Measurements from ENCODE around the gene AHI1. TPM values are rescaled to one million over a fixed set of nuclear protein-coding genes. Genes with fewer than 3 reads are reported as not detected.
A peak's percentile ranks its signal among the peaks of the same experiment; 100 is the strongest.

Gene AHI1
- polyA plus RNA-seq (ENCODE audit: insufficient read depth in 1 of 5, insufficient read length in 5 of 5, low replicate concordance in 1 of 5) = 10 to 100 TPM; 32.4 to 63.9 (median 55.2) TPM
- long read RNA-seq, donor 1, partial matches to known transcripts = 0 of 2 reads
- long read RNA-seq, donor 1, other reads (novel, unspliced or antisense) = 0 of 2 reads
- long read RNA-seq, donor 2, partial matches to known transcripts = 0 of 2 reads
- long read RNA-seq, donor 2, other reads (novel, unspliced or antisense) = 0 of 2 reads
- long read RNA-seq, donor 3, partial matches to known transcripts = 5 of 10 reads
- long read RNA-seq, donor 3, other reads (novel, unspliced or antisense) = 0 of 10 reads
- long read RNA-seq, donor 4, partial matches to known transcripts = 0 of 4 reads
- long read RNA-seq, donor 4, other reads (novel, unspliced or antisense) = 0 of 4 reads
- long read RNA-seq, donor 5, partial matches to known transcripts = 5 of 10 reads
- long read RNA-seq, donor 5, other reads (novel, unspliced or antisense) = 0 of 10 reads
- long read RNA-seq, donor 6, partial matches to known transcripts = 0 of 4 reads
- long read RNA-seq, donor 6, other reads (novel, unspliced or antisense) = 0 of 4 reads
- long read RNA-seq, donor 7, transcript AHI1-209 (3 exons, 900 nt) = major isoform, 9 of 11 reads
- long read RNA-seq, donor 7, partial matches to known transcripts = 0 of 11 reads
- long read RNA-seq, donor 7, other reads (novel, unspliced or antisense) = 0 of 11 reads
- long read RNA-seq, donor 8, partial matches to known transcripts = 0 of 1 reads
- long read RNA-seq, donor 8, other reads (novel, unspliced or antisense) = 0 of 1 reads

DNA sequence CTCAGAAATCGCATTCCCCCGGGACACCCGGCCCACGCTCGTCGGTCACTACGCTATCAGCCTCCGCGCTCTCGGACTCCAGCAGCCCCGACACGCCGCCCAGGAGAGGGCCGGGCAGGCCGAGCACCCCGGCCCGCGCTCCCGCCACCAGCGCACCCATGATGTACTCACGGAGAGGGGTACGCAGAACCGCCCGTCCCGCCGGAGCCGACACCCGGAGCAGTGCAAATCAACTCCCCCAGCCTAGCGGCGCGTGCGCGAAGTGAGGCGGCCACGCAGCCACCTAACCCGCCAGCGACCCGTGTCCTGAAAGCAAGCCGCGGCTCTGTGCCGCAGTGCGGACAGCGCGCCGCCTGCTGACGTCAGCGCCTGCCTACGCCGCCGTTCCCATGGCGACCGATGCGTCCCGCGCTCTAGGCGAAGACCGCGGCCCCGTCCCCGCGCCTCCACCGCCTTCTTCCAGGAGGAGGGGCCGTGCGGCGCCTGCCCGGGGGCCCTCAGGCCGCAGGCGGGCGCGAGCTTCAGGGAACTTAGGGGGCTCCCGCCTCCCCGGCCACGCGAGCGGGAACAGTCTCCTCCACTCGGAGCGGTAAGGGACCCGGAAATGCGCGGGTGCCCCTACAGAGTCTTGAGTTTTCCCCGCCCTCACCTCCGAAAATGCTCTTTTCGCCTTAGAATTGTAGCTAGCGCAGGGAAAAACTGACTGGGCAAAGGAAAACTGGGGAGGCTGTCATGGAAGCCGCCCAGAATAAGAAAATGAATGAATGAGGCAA is at the start of gene AHI1:
Gene AHI1 (minus strand): TSS at position 329 of the 773 bp plus-strand sequence. CDS start 5,503 bp downstream, outside the sequence.
- peak; percentile 97 for DNase-seq

DNA sequence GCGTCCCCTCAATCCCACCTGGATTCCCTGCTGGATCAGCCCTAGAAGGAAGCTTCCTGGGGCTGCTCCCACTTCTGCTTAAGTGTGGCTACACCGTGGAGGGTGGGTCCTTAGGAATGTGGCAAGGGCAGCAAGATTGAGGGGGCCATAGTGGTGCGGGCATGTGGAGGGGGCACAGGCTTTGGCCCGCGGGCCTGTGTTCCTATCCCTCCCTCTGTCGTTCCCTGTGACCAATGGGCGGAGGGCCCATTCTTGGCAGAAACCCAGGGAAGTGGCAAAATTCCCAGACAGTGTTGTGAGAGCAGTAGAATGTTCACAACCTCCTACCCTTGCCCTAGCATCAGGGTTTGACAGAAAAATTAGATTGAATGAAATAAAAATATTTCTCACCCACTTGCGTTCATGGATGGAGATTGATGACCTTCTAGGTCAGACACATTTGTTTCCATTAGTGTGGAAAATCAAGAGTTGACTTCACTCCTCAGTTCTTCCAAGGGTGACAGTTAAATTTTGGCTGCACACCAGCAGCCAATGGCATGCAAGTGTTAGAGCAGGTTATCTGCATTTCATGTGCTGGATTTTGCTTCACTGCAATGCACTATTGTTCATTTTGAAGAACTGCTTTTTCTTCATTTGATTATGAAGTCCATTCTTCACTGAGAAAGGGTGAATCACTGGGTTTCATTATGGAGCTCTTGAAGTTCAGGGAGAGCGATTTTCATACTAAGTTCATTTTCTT is 49.3 kb upstream of the AHI1 start:
- DNase-seq = no peak

DNA sequence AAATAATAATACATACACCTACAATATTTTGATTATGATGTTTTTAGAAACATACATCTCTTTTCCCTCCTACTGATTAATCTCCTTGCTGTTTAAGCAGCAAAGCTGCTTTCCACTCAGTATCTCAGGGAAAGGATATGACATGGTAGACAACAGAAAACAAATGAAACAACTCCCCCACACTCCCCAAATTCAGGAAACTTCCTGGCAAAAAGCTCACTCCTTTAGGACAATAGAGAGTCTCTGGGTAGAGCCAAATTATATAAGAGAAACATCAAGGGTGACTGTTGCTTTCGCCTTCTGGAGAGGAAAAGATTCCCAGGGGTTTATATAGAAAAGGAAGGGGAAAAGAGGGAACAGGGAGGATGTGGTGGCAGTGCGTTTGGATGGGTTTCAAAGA is 48.7 kb upstream of the AHI1 start:
- no peak for DNase-seq

DNA sequence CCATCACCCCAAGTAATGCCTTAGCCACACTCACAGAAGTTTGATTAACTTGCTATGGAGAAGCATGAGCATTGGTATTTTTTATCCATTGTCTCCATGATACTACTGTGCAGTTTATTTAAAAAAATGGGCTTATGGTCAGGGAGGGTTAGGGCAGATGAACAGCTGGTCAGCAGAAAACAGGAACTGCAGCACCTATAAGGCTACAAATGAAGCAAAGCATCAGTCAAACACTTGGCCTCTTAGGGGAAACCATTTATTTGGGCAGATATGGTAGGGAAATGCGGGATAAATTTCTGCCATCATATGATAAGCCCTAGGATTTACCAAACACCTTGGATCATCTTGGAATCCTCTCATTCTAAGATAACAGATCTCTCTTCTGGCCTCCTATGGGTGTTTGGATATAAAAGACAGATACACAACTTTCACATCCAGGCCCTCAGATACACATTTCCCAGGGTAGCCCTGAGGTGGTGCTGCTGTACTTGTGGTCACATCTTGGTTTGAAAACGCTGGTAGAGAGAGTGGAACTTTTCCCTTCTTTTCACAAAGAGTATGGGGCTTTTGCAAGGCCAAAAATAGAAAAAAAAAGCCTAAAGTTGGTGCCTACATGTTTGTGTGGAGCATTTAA is 42.8 kb upstream of the AHI1 start:
- no peak for DNase-seq

DNA sequence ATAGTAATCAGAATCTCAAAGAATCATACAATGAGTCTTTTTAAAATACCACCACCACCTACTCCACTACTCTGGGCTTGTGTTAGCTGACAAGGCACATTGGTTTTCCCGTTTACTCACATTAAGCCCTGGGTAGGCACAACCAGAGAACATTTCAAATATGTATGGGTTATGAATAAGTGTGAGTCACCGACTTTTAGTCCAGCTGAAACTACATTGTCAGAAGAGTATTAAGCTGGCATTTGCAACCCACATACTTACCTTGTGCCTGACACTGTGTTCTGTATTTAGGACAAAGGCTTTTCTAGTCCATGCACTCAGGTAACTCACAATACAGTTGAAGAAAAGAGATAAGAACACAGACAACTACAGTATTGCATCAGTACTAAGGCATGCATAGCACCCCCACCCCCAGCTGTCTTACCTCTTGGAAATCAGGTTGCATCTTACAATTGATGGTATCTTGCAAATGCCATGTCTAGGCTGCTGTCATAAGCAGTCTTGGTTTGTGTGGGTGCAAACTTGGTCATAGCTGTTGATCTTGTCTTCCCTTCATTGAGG is 40.3 kb upstream of the AHI1 start:
- DNase-seq = no peak

DNA sequence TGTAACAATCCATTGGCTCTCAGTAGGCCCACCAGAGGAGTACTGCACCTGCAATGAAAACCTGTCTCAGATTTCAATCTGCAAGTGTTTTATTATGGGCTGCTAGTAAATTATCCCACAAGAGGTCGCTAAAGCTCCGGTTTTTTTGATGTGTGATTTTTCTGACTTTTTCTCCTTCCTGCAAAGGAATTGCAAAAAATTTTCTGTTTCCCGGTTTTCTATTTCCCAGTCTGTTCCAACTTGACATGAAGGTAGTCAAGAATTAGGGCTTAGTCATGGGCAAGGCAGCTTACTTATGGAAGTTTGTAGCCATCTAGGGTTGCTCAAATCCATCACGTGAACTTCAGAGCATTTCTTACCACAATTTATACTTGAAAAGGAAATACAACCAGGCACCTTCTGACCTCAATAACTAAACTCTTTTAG is 38.5 kb upstream of the AHI1 start:
- peak; percentile 19 to 51 for DNase-seq

DNA sequence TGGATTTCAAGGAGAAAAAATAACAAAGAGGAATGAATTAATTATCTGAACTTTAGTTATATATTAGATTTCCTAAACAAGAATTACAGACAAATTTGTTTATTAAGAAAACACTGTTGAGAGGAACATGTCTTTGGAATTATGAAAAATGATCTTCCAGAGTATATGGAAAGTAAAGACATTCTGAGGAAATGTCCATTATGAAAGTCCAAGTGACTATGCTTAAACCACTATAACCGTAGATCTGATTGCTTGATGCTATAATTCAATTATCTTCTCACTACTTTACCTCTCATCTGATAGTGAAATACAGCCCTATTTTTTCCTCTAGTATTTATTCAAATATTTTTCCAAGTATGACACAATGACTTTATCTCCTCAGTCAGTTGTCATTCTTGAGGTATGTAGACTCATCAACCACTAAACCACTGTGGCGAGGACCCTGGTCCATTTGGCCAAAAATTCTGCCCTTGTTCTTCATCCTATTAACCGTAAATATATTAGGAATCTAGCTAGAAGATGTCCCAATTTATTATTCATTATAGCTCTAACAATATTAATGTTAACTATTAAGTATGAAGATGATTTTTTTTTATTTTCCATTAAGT is 37.3 kb upstream of the AHI1 start:
- no peak for DNase-seq

DNA sequence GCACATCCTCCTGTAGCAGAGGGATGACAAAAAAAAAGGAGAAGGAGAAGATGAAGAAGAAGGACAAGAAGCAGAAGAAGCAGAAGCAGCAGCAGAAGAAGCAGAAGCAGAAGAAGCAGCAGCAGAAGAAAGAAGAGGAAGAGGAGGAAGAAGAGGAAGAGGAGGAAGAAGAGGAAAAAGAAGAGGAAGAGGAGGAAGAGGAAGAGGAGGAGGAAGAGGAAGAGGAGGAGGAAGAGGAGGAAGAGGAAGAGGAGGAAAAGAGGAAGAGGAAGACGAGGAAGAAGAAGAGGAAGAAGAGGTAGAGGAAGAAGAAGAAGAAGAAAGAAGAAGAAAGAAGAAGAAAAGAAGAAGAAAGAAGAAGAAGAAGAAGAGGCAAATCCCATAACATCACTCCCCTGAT is 35.0 kb upstream of the AHI1 start:
- DNase-seq = no peak

DNA sequence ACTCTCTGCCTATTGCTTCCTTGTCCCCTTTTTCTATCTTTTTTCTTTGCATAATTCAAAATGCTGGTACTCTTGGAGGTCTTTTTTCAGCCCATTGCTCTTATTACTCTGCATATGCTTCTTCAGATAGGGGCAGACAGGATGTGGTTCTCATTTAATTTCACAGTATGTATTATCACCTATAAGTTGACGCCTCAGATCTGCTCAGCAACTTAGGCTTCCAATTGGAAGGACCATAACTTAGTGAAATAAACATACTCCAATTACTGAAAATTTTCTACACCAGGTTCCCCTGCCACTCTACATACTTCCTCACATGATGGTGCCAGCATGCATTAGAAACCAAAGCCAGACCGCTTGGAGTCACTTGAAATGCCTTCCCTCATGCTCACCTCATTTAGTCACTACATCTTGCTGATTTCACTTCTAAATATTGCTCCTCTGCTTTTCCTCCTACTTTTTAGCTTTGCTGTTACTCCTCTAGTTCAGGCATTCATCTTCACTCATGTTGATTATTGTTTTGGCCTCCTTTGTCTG is 34.5 kb upstream of the AHI1 start:
- no peak for DNase-seq

DNA sequence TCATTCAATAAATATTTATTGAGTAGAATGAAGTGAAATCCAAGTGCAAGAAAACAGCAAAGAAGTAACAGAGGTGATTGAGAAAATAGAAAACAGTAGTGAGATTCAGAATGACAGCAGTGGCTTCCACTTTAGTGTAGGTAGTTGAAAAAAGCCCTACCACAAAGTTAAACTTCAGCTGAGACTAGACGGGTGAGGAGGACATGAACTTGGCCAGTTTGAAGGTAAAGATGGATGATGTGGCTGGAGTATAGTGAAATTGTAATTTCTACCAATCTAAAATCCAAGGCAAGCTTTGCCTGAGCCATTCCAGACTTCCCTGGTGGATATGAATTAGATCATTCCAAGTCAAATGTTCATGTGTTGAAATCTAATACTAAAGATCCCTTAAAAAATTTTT is 32.6 kb upstream of the AHI1 start:
- DNase-seq = no peak

DNA sequence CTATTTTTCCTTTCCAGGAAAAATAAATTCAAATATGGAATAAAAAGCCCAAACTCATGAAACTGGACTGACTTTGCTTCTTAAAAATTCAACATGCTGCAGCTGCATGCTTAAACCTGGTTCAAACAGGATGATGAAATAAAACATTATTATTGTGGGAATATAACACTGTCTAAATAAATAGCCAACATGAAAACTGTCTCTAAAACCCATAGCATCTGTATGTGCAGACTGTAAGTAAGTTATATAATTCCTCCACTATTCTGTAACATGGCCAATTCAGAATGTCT is 30.4 kb upstream of the AHI1 start:
- no peak for DNase-seq

DNA sequence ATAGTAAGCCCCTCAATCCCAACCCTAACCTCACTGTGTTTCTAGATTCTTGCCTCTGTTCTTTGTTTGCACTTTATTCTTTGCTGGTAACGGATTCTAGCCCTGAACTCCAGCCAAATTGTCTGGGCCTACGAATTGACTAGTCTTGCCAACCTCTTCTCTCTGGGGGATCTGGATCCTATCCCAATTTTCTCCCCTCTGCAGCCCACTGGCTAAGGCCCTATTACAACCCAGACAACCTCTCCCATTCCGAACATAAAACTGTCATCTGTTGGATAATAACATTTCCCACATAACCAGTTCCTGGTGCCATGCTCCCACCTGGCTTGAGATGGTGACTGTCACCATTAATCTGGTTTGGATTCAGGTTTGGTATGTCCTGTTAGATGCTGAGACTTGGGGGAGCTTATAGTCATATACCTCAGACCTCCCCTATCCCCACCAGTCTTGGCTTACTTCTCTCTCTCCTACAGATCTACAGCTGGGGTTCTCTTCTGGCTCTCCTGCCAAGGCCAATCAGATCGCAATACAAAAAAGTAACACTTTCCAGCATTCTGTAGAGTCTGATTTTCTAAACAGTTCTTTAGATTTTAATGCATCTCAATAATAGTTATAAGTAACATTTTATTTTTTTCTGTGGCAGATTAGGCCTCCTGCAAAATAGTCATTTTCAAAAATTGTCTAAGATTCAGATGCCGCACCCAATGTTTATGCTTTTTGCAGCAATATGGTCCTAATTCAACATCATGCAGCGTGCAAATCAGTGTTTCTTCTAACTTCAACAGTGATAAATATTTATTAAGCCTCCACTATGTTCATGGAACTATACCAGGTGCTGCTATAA is 29.8 kb upstream of the AHI1 start:
- DNase-seq = peak; percentile 20 to 29

DNA sequence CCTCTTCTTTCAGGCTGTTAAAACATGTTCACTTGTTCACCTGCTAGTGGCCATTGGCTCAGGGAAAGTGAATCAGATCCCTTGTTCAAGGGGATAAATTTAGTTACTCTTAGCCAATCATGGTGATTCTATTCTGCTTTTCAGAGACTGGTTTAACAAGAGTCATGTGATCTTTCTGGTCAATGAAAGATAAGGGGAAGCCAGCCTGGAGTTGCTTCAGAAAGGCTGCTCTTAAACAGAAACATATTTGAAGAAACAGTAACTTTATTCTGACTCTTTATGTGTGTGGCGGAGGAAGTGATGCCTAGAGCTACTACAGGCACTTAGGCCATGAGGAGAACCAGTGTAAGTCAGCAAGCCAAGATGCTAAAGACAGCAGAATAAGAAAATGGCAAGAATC is 28.1 kb upstream of the AHI1 start:
- DNase-seq = no peak

DNA sequence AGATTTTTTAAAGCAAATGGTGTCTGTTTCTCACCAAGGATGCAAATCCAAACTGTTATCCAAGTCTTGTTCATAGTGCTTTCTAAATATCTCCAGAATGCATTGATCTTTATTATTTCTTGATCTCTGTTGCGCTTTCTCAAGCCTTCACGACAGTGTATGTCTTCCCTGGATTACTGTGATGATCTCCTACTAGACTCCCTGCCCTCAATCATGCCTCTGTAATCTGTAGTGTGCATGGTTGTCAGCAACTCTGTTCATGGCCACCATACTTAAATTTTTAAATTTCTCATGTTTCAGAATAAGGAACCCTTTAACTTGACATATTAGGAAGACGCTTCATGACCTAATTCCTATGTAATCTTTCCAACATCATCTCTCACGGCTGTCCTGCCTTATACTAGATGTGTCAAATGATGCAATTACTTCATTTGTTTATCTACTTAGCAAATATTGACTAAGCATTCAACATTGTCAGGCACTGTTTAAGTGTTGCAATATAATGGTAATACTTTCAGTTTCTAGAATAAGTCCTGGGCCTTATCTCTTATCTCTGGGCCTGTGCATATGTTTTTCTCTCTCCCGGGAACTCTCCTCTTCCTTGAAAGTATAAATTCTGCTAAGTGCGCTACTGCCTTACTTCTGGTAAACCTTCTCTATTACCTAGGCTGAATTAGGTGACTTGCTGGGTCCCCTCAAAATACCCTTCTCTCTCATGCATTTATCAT is 25.6 kb upstream of the AHI1 start:
- DNase-seq = no peak

DNA sequence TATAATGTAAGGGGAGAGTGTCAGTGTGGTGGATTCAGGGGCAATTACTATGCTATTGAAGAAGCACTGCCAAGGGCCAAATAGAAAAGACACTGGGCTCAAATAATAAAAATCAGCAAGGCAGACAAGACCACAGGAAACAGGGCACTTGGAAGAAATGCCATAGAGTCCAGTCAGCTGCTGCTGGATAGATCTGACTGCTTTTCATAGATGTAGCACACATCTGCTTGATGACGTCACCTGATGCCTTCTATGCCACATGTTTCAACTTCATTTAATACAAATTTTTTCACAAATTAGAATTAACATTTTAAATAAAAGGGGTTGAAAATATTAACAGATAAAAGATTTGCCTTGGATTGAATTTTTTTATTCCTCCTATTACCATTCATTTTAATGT is 23.9 kb upstream of the AHI1 start:
- no peak for DNase-seq

DNA sequence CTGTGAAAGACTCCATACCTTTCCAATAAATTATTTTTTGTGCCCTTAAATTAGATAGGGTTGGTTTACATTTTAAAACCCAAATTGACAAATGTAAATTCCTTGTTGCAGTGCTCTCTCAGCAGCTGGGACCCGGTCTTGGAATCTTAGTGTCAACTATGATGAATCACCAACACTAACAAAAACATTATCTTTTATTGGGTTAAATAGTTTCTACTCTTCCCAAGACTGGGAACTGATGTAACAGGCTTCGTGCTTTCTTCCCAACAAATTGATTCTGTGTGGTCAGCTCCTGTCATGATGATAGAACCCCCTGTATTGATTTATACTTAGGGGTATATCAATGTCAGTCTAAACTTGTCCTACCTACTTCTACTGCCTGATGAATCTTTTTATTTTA is 23.2 kb upstream of the AHI1 start:
- no peak for DNase-seq

DNA sequence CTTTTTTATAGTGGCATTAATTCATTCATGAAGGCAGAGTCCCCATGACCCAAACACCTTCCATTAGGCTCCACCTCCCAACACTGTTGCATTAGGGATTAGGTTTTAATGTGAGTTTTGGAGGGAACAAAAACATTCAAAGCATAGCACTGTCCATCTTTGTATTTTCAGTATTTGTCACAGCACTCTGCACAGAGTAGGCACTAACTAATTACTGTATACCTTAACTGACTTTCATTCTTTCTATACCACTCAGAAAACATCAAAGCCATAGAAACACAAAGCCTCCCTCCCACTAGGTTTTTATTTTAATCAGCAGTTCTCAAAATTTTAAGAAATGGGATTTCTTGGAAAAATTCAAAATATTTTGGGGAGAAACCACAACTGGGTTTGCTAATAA is 21.8 kb upstream of the AHI1 start:
- DNase-seq = no peak

DNA sequence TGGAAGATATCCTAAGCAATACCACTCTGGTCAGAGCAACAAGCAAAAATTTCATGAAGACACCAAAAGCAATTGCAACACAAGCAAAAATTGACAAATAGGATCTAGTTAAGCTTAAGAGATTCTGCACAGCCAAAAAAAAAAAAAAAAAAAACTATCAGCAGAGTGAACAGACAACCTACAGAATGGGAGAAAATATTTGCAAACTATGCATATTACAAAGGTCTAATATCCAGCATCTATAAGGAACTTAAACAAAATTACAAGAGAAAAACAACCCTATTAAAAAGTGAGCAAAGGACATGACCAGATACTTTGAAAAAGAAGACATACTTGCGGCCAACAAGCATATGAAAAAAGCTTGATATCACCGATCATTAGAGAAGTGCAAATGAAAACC is 20.0 kb upstream of the AHI1 start:
- DNase-seq = no peak

DNA sequence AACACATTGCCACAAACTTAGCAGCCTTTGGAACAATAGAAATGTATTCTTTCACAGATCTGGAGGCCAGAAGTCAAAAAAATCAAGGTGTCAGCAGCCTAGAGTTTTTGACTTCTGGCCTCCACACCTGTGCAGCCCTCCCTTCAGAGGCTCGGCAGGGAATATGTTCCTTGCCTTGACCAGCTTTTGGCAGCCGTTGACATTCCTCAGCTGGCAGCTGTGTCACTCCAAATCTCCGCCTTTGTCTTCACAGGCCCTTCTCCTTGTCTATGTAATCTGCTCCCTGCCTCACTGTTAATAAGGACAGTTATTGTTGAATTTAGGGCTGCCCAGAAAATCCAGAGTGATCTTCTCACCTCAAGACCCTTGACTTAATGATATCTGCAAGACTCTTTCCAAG is 17.2 kb upstream of the AHI1 start:
- no peak for DNase-seq
